ENCODE results near the gene NPLOC4.
"Not testable (repeated sequence)": the region's sequence is repeated elsewhere in the genome, so short reads cannot be mapped to it uniquely, and the experiment has no call there.

NPLOC4 gene

GRCh38 chr17:81543339-81543675, 93.6 kb downstream of the NPLOC4 start:
- DNase-seq, result no peak

- no peak for DNase-seq
Observed at GRCh38 chr17:81542431-81543338, 94.2 kb downstream of the NPLOC4 start.

- DNase-seq, result no peak
Observed at GRCh38 chr17:81541123-81541522, 95.8 kb downstream of the NPLOC4 start.

GRCh38 chr17:81540676-81541027, 96.3 kb downstream of the NPLOC4 start:
- DNase-seq, result no peak

- DNase-seq, result no peak
Observed at GRCh38 chr17:81539961-81540675, 96.8 kb downstream of the NPLOC4 start.

- no peak for DNase-seq
Observed at GRCh38 chr17:81539571-81539900, 97.4 kb downstream of the NPLOC4 start.

- no peak for DNase-seq
Observed at GRCh38 chr17:81538651-81539570, 98.0 kb downstream of the NPLOC4 start.

GRCh38 chr17:81537856-81538555, 98.9 kb downstream of the NPLOC4 start:
- DNase-seq, result no peak

GRCh38 chr17:81537343-81537855, 99.5 kb downstream of the NPLOC4 start:
- DNase-seq, result no peak

GRCh38 chr17:81536299-81537290, 100.3 kb downstream of the NPLOC4 start:
- DNase-seq, result no peak

GRCh38 chr17:81535480-81536298, 101.2 kb downstream of the NPLOC4 start:
- DNase-seq, result no peak

GRCh38 chr17:81535007-81535328, 101.9 kb downstream of the NPLOC4 start:
- no peak for DNase-seq

GRCh38 chr17:81534157-81535006, 102.5 kb downstream of the NPLOC4 start:
- no peak for DNase-seq

- no peak for DNase-seq
Observed at GRCh38 chr17:81533339-81534141, 103.4 kb downstream of the NPLOC4 start.

GRCh38 chr17:81532490-81533287, 104.2 kb downstream of the NPLOC4 start:
- no peak for DNase-seq

- DNase-seq, result not testable (repeated sequence)
Observed at GRCh38 chr17:81531998-81532404, 104.9 kb downstream of the NPLOC4 start.

GRCh38 chr17:81531013-81531412, 105.9 kb downstream of the NPLOC4 start:
- not testable (repeated sequence) for DNase-seq

GRCh38 chr17:81529437-81529803, 107.5 kb downstream of the NPLOC4 start:
- DNase-seq, result no peak
